GM06990 (cell line): ENCODE data around the gene CRTC3.

Experiments
- DNase-seq: peaks from one replicate; pipeline ENCODE4 v3.0.0-alpha.2; 2011; ENCODE audit not compliant: insufficient read length; ENCODE audit errors: extremely low read depth
- H3K27me3 ChIP-seq: replicated peaks from 2 replicates; pipeline ENCODE4 v1.6.0; 2011; ENCODE audit warnings: low read length; ENCODE audit not compliant: control insufficient read depth, insufficient read depth
- H3K36me3 ChIP-seq: 2 replicates; pipeline ENCODE4 v1.5.1; 2011; ENCODE audit warnings: low read length; ENCODE audit not compliant: control insufficient read depth, insufficient read depth
- H3K4me3 ChIP-seq: replicated peaks from 2 replicates; pipeline ENCODE4 v1.5.1; 2011; ENCODE audit warnings: low read depth, mild to moderate bottlenecking, control low read depth, low read length
- TF ChIP-seq, protein P1 (sequence below): IDR thresholded peaks from 2 replicates; pipeline ENCODE4 v1.5.1; 2011; ENCODE audit warnings: low read length, control low read depth, mild to moderate bottlenecking, inconsistent platforms; ENCODE audit not compliant: insufficient read depth, poor library complexity, severe bottlenecking

Gene CRTC3

GRCh38 chr15:90529371-90530249, at the start of gene CRTC3:
Gene CRTC3, plus strand, starts transcription at chr15:90529923. Its CDS starts 149 bp downstream, at chr15:90530072.
- H3K4me3 ChIP-seq: peak within 1 kb of the TSS; percentile 82
- TF ChIP-seq, protein P1, sequence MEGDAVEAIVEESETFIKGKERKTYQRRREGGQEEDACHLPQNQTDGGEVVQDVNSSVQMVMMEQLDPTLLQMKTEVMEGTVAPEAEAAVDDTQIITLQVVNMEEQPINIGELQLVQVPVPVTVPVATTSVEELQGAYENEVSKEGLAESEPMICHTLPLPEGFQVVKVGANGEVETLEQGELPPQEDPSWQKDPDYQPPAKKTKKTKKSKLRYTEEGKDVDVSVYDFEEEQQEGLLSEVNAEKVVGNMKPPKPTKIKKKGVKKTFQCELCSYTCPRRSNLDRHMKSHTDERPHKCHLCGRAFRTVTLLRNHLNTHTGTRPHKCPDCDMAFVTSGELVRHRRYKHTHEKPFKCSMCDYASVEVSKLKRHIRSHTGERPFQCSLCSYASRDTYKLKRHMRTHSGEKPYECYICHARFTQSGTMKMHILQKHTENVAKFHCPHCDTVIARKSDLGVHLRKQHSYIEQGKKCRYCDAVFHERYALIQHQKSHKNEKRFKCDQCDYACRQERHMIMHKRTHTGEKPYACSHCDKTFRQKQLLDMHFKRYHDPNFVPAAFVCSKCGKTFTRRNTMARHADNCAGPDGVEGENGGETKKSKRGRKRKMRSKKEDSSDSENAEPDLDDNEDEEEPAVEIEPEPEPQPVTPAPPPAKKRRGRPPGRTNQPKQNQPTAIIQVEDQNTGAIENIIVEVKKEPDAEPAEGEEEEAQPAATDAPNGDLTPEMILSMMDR: peak; percentile 9
- H3K27me3 ChIP-seq: no peaks in the 10 kb centered on the region
- H3K36me3 ChIP-seq: no peaks in the 10 kb centered on the region
- peak; percentile 75 for DNase-seq

DNA sequence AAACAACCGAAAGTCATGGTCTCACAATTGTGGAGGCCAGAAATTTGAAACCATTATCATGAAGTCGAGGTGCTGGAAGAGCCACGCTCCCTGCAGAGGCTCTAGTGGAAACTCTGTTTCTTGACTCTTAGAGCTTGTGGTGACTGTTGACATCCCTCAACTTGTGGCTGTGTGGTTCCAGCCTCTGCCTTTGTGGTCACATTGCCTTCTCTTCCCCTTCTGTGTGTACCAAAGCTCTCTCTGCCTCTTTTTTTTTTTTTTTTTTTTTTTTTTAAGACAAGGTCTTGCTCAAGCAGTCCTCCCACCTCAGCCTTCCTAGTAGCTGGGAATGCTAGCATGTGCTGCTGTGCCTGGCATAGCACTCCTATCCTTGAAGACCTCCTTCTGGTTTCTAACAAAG, 48.7 kb upstream of the CRTC3 start:
- Histone ChIP-seq H3K27me3 (no peaks in the 10 kb centered on the region), H3K36me3 (peaks cover 14% of the 10 kb centered on the region), H3K4me3 (no peak overlapping the region)
- DNase-seq: no peak
- TF ChIP-seq, protein P1: no peak

DNA sequence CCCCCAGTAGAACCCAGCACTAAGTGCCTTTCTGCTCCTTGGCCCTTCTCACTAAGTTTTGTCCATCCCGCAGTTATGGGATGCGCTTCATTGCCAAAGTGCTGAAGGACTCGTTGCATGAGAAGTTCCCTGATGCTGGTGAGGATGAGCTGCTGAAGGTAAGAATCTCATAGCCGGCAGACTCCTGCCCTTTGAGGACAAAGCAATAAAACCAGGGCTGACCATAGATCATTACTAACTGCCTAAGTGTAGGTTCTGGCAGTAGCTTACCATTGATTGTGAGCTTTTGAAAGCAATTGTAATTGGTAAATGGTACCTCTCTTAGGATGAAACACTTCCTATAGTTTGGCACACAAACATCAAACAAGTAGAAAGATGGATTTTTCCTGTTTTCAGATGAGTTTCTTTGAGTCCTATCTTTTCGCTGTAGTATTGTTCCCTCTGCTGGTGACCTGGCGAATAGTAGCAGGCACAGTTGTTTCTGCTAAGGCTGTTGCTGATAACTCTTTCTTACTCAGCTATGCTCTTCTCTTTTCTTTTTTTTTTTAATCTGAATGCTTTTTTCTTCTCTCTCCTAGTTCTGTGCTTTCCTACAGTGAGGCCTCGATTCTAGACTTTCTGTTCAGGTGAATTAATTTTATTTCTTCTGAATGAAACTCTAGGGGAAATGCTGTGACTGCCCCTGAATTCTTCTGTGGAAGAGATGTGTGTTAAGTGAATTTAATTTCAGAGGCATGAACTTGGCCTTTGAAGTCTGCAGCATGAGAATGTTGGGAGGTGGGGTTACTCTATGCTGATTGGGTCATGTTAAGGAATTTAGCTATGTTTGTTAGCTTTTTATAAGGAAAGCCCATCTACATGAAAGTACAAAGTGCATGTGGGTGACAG, 47.4 kb upstream of the CRTC3 start:
- DNase-seq: no peak
- H3K4me3 ChIP-seq: no peak overlapping the region
- H3K27me3 ChIP-seq: no peaks in the 10 kb centered on the region
- TF ChIP-seq, protein P1: peak; percentile 47
- H3K36me3 ChIP-seq: peaks cover 15% of the 10 kb centered on the region

- no peaks in the 10 kb centered on the region for H3K27me3 ChIP-seq
- TF ChIP-seq, protein P1: no peak
- H3K4me3 ChIP-seq: no peak overlapping the region
- H3K36me3 ChIP-seq: peaks cover 18% of the 10 kb centered on the region
- no peak for DNase-seq
Observed at GRCh38 chr15:90483012-90483307, 46.8 kb upstream of the CRTC3 start.

GRCh38 chr15:90483637-90484036, 46.1 kb upstream of the CRTC3 start:
- Histone ChIP-seq H3K27me3 (no peaks in the 10 kb centered on the region), H3K36me3 (peaks cover 20% of the 10 kb centered on the region), H3K4me3 (no peak overlapping the region)
- TF ChIP-seq, protein P1: no peak
- DNase-seq: no peak
